Right lobe of liver (tissue), 6 donors: Measurements from ENCODE around the gene LRRC3. TPM values are rescaled to one million over a fixed set of nuclear protein-coding genes. Genes with fewer than 3 reads are reported as not detected.

Experiments used
- ATAC-seq, 4 donors: fragments of 200-7000 bp; cut with Tn5 transposase; one replicate each; pipeline ENCODE4 v1.9.1; 2020; ENCODE audit warnings: mild to moderate bottlenecking in 4 of 4, moderate library complexity in 4 of 4
- DNase-seq, 3 donors: peaks; one replicate each; pipeline ENCODE4 v3.0.0-alpha.2; 2020
- H3K27ac ChIP-seq, 3 donors: fragments of 200-600 bp; one replicate each; pipeline ENCODE4 v1.8.0; 2022
- H3K27me3 ChIP-seq, 2 donors: fragments of 200-600 bp; one replicate each; pipeline ENCODE4 v1.8.0; 2022
- H3K36me3 ChIP-seq, 4 donors: fragments of 200-600 bp; sonication (generic) in 1 of 4; one replicate each; pipeline versions ENCODE4 v1.5.1 to v1.8.0; 2017 to 2022; ENCODE audit warnings: control low read depth in 1 of 4
- H3K4me1 ChIP-seq, 4 donors: fragments of 200-600 bp; sonication (generic) in 1 of 4; one replicate each; pipeline versions ENCODE4 v1.5.1 to v1.8.0; 2017 to 2022; ENCODE audit warnings: control low read depth in 1 of 4
- H3K4me3 ChIP-seq, 3 donors: fragments of 200-600 bp; one replicate each; pipeline ENCODE4 v1.8.0; 2022
- H3K9me3 ChIP-seq, 4 donors: fragments of 200-600 bp; sonication (generic) in 1 of 4; one replicate each; pipeline versions ENCODE4 v1.5.1 to v1.8.0; 2017 to 2022; ENCODE audit warnings: control low read depth in 1 of 4
- POLR2A ChIP-seq: fragments of 450-650 bp; IDR thresholded peaks from one replicate; pipeline ENCODE4 v1.6.1; 2017; ENCODE audit warnings: antibody characterized with exemption, mild to moderate bottlenecking
- WGBS: methylation state at CpG from one replicate; pipeline ENCODE4 v1.1.6; 2018; ENCODE audit warnings: low coverage, low lambda C conversion rate; ENCODE audit not compliant: insufficient coverage; ENCODE audit errors: missing lambda C conversion rate; 5-methylcytosine and 5-hydroxymethylcytosine counted together
- intact Hi-C, 2 donors: fragments of 100-400 bp; cut with DNase I; formaldehyde crosslinking; loops; one replicate each; pipeline versions ENCODE4 v1.11.2 to v1.14.1; 2022
- total RNA-seq, 6 experiments: library from RNA; depleted of rRNA in 2 of 6; stranded (reverse); fragments of >200 nt in 2 of 6; fragmentation: NEBNext Ultra II Directional in 3 of 6; extraction: Animal tissue kit (Norgen Biotek cat#: 25700) in 3 of 6; gene quantifications; one replicate each; pipeline versions ENCODE4 v1.1.0 to v1.2.4, GENCODE V29; 2016 to 2023
- TF ChIP-seq, protein P1 (sequence below), 4 donors: fragments of 200-600 bp in 3 of 4; fragments of 450-650 bp in 1 of 4; IDR thresholded peaks; one replicate each; pipeline versions ENCODE4 v1.5.1 to v1.8.0; 2016 to 2022; ENCODE audit warnings: antibody characterized with exemption in 4 of 4, mild to moderate bottlenecking in 2 of 4
- donor health status: DM: no; HTN: yes; CAD: no.
- donor health status: DM: no; HTN: no; CAD: no.
- donor health status: DM: no; HTN: no; CAD: no.
- donor health status: DM: no; HTN: yes; CAD: no.
- donor health status: DM: no; HTN: yes; CAD: no.

The LRRC3 gene
- total RNA-seq, 6 experiments from 2014 or later, result 7.5 to 19.3 (median 13.9) TPM

DNA sequence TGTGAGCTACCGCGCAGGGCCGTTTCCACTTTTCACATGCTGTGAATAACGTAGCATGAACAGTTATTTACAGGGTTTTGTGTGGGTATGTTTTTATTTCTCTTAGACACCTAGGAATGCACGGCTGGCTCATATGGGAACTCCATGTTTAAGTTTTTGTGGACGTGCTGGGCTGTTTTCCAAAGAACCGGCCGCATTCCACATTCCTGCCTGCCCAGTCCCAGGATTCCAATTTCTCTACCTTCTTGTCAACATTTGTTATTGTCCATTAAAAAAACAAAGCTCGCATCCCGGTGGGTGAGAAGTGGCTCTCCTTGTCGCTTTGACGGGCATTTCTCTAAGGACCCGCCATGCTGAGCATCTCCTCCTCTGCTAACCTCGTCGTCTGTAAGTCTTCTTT, 47.1 kb upstream of the LRRC3 start:
- Histone ChIP-seq H3K27ac (no peak overlapping the region), H3K4me1 (no peaks in the 10 kb centered on the region), H3K27me3 (no peaks in the 10 kb centered on the region), H3K9me3 (no peaks in the 10 kb centered on the region), H3K4me3 (no peak overlapping the region), H3K36me3 (no peaks in the 10 kb centered on the region)
- TF ChIP-seq POLR2A, result no peak
- ATAC-seq (no peak), DNase-seq (peak in 1 of 3 donors; percentile 3)
- intact Hi-C loops, result no loop called here
- WGBS, result 85% methylated on average over 10 of the region's 15 CpGs

DNA sequence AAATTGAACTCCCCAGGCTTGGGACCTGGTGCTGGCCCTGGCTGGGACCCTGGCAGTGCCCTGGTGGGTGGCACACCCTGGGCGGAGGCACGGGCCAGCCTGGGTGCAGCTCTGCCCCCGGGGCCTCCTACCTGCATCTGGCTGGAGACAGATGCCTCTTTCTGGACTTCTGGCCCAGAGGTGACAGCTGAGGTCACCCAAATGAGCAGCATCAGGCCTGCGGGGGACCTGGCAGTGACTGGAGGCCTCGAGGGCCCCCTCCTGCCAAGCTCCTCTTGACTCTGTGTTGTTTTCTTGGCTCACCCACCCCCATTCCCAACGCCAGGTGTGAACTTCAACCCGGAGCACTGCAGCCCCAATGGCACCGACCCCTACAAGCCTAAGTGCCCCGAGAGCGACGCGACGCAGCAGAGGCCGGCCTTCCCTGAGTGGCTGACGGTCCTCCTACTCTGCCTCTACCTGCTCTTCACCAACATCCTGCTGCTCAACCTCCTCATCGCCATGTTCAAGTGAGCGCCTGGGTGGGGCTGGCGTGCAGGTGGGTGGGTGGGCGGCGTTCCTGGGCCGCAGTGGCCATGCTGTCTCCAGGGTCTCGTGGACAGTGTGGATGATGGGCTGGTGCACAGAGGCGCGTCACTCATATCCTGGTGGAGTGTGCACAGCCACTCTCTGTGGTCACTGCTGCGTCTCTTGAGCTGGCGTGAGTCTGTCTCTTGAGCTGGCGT, 41.6 kb upstream of the LRRC3 start:
- no peaks in the 10 kb centered on the region for H3K36me3 ChIP-seq
- H3K4me1 ChIP-seq, result no peaks in the 10 kb centered on the region
- ATAC-seq (peak in 1 of 4 donors; percentile 26), DNase-seq (peak; percentile 12 to 37 (median 35))
- no peaks in the 10 kb centered on the region for H3K9me3 ChIP-seq
- no peak overlapping the region for H3K4me3 ChIP-seq
- 100% methylated on average over 2 of the region's 27 CpGs for WGBS
- no peaks in the 10 kb centered on the region for H3K27me3 ChIP-seq
- intact Hi-C loops, result no loop called here
- TF ChIP-seq, protein P1, sequence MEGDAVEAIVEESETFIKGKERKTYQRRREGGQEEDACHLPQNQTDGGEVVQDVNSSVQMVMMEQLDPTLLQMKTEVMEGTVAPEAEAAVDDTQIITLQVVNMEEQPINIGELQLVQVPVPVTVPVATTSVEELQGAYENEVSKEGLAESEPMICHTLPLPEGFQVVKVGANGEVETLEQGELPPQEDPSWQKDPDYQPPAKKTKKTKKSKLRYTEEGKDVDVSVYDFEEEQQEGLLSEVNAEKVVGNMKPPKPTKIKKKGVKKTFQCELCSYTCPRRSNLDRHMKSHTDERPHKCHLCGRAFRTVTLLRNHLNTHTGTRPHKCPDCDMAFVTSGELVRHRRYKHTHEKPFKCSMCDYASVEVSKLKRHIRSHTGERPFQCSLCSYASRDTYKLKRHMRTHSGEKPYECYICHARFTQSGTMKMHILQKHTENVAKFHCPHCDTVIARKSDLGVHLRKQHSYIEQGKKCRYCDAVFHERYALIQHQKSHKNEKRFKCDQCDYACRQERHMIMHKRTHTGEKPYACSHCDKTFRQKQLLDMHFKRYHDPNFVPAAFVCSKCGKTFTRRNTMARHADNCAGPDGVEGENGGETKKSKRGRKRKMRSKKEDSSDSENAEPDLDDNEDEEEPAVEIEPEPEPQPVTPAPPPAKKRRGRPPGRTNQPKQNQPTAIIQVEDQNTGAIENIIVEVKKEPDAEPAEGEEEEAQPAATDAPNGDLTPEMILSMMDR (IDR thresholded peaks at IDR 0.05), result no peak
- TF ChIP-seq POLR2A, result no peak
- H3K27ac ChIP-seq, result no peak overlapping the region

DNA sequence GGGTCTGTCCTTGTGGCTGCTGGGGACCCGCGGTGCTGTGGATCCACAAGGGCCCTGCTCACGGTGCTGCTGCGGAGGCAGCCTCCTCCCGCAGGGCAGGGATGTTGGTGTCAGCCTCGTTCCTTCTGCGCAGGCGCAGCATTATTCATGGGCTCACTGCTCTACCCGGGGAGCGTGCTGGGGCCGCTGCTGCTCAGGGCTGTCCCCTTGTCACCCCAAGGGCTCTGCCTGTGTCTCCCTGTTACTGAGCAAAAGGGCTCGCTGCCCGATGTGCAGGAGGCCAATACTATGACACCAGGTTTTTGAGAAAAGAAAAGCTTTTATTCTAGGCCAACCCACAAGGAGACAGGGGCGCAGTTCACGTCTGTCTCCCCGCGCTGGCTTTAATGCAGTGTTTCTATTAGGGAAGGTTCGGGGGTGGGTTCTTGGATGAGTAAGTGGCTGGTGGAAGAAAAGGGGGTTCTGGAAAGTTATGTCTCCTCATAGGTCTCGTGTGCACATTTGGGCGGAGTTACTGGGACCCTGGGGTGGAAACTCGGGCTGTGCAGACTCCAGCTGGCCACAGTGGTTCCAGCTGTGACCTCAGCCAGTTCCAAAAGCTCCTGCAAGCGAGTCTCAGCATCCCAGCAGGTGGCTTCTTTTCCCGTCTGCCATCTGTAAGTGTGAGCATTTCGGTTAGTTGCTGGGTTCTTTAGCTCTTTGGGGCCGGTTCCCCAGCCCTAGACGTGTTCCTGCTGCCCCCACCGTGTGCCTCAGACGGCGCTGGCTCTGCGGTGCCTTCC, 40.8 kb upstream of the LRRC3 start:
- no peak for TF ChIP-seq POLR2A
- TF ChIP-seq, protein P1 (IDR thresholded peaks at IDR 0.05), result no peak
- 80% methylated on average over 13 of the region's 30 CpGs for WGBS
- Histone ChIP-seq H3K27me3 (no peaks in the 10 kb centered on the region), H3K4me3 (no peak overlapping the region), H3K9me3 (no peaks in the 10 kb centered on the region), H3K4me1 (no peaks in the 10 kb centered on the region), H3K27ac (no peak overlapping the region), H3K36me3 (no peaks in the 10 kb centered on the region)
- no peak for ATAC-seq
- intact Hi-C loops, result no loop called here
- DNase-seq, result peak; percentile 5 to 42 (median 34)

DNA sequence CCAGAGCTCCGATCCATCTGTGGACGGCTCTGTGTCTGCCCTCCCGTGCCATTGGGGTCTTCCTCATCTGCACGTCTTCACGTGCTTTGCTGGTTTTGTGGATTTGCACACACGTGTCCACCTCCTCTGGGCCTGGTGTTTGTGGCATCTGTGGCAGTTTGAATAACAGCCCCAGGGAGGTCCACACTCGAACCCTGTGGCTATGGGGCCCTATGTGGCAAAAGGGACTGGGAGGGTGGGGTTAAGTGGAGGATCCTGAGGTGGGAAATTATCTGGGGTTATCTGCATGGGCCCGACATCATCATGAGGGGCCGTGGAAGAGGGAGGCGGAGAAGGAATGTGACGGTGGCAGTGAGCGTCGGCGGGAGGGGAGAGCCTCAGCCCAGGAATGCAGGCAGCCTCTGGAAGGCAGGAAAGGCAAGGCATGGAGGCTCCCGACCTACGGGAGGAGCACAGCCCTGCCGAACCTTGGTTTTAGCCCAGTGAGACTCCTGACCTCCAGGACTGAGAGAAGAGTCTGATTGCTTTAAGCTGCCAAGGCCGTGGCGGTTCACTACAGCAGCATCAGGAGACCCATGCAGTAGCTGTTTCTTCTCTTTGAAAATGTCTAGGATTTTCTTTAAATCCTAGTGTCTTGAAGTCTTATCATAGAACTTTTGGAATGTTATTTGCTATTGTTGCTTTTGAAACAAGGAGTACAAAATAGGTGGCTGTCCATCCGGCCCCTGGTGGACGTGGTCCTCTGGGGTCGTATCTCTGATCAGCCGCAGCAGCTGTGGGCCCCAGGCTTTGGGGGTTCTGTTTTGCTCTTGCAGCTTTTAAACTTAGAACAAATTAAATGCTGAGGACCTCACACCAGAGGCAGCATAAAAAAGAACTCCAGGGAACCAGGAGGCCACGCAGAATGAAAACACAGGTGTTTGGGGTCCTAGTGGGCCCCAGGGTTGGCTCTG, 40.0 kb upstream of the LRRC3 start:
- ATAC-seq, result no peak
- no peaks in the 10 kb centered on the region for H3K9me3 ChIP-seq
- H3K4me1 ChIP-seq, result no peaks in the 10 kb centered on the region
- DNase-seq, result peak; percentile 12 to 32 (median 31)
- no peak overlapping the region for H3K4me3 ChIP-seq
- 65% methylated on average over 21 of the region's 24 CpGs for WGBS
- no peak overlapping the region for H3K27ac ChIP-seq
- intact Hi-C loops, result no loop called here
- no peaks in the 10 kb centered on the region for H3K27me3 ChIP-seq
- TF ChIP-seq, protein P1 (IDR thresholded peaks at IDR 0.05), result no peak
- TF ChIP-seq POLR2A, result no peak
- H3K36me3 ChIP-seq, result no peaks in the 10 kb centered on the region
